GM03348 (cell line): Measurements from ENCODE around the gene DHH.
"Not testable (repeated sequence)": the region's sequence is repeated elsewhere in the genome, so short reads cannot be mapped to it uniquely, and the experiment has no call there.

ENCODE experiments used
- DNase-seq: peaks from one replicate; pipeline ENCODE4 v3.0.0; 2012; ENCODE audit warnings: low spot score

The DHH gene

GRCh38 chr12:49069507-49070346, 24.9 kb downstream of the DHH start, which contains the start of gene RHEBL1:
RHEBL1 (minus strand) TSS chr12:49069979; CDS start chr12:49069785, 194 bp downstream.
- peak; percentile 99 for DNase-seq

DNA sequence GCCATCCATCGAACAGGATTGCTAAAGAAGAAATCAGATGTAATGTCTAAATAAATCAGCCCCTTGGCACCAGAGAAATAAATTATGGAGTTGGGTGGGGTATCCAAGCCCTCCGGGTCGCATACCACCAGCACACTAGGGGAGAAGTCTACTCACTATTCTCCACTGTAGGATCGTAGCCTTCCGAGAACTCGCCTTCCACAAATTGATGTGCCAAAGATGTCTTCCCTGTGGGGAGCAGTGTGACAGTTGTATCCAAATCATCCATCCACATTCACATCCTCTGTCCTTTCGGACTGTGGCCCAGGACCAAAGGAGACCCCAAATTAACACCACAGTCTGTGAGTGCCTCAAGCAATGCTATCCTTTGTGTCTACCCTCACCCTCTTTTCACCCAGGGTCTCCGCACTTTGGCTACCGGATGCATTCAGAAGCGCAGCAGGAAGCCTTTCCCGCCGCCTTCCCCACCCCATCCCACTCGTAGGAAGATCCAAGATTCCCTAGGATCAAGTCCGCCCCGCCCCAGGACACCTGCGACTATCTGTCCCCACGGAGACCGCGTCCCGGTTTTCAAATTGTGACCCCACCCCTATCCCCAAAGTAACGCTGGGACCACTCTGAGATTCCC, 25.6 kb downstream of the DHH start:
- no peak for DNase-seq

- DNase-seq = no peak
Observed at GRCh38 chr12:49066120-49066519, 28.5 kb downstream of the DHH start.

GRCh38 chr12:49064767-49065152, 29.8 kb downstream of the DHH start:
- DNase-seq = no peak

- not testable (repeated sequence) for DNase-seq
Observed at GRCh38 chr12:49061916-49062315, 32.7 kb downstream of the DHH start.

GRCh38 chr12:49061157-49061650, 33.4 kb downstream of the DHH start:
- no peak for DNase-seq

DNA sequence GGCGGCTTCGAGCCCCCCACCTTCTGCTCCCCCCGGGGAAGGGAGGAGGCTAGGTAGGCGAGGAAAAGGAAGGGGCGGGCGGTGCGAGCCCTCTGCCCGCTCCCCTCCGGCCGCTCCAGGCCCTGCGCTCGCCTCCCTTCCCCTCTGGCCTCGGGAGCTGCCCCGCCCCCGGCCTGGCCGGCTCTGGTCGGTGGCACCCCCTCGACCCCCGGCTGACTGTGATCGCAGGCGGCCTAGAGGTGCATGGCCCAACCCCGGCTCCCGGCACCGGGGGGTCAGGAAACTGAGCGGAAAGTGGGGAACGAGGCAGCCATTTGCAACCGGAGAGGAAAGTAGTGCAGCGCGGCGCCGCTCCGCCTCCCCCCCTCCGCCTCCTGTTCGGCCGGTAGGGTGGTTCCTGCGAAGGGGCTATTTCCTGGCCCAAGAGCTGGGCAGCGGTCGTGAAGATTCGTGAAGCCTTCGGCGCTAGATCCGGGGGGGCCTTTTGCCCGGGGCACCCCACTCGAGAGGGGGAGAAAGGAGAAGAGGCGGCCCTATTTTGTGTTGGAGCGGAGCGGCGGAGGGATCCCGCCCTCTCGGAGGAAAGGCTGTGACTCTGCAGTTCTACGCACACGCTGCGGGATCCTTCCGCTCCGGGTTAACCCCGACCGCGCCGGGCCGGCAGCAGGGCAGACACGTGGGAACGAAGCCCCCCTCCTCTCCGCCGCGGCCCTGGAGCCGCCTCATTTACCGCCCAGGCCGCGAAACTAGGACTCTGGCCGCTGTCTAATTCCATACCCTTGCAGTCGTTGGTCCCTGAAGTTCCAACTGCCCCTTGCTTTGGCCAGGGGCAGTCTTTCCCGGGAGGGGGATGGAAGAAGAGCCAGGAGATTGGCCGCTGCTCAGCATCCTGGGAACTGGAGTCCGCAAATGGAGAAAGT, 34.1 kb downstream of the DHH start, which contains the start of gene KMT2D:
KMT2D (minus strand) TSS at position 558 of the 920 bp plus-strand sequence. CDS start 5,470 bp downstream, outside the sequence.
- DNase-seq = peak; percentile 95

DNA sequence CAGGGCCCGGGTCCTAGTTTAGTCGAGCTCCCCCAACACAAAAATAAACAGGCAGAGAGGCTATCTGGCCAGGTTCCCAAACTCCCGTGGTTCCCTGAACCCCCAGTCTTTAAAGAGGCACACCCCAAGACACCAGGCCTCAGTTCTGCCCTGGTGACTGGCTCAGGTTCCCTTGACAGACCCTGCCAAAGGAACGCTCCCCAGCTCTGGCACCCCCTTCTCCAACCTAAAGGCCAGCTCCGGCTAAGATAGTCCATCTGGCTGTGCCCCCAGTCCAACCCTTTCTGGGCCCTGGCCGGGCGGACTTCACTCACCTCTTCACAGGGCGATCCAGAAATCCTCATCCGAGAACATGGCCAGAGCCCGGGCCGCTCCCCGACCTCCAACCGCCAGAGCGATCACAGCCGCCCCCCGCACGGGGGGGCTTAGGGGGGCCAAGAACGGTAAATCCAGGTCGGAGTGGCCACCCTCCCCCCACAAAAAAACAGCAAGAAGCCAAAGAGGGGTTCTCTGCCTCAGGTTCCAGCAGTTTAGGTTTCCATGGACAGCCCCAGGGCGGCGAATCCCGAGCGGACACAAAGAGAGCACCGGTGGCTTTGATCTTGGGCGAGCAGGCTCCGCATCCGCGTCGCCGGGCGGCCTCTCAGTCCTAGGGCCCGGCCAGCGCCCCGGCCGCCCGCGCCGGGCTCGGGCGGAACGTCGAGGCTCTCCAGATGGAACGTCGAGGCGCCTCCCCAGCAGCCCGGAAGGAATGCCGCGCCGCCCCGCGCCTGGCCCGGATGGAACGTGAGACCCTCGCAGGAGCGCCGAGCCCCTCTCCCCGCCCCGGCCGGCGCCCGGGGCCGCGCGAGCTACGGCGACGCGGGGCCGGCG, 35.1 kb downstream of the DHH start:
- peak; percentile 62 for DNase-seq

DNA sequence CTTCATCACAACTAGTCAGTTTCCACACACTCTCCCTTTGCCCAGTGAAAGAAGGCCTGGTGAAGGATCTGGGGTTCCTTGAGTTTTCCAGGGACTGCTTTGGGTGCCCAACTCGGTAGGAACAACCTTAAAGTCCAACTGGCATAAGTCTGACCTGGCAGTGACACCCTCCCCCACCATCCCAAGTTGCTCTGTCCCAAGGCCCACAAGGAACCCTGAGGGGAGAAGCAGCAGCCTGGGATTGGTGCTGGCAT, 35.6 kb downstream of the DHH start:
- no peak for DNase-seq

DNA sequence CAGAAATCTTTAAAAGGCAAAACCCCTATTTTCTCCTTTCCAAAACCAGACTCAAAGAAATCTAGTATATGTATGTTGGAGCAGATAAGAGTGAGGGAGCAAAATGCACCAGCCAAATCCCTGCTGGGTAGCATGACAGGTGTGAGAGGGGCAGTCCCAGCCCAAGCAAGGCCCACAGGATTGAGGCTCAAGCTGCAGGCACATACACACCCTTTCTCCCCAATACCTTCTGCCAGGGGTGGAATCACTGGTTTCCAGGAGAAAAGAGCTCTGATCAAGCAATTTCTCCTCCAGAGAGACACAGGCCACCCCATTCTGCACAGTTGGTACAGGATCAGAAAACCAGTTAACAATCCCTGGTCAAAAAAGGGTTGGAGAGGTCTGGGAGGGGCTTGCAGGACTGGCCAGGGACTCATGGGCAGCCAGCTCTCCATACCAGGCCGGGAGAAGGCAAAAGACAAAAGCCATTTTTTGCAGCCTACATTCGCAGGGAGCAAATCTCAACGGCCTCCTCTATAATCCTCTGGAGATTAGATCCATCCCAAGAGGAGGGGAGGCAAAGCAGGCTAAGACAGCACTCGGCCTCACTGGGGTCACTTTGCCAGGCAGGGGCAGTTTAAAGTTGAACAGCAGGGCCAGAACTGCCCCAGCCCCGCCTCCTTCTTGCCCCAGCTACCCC, 36.1 kb downstream of the DHH start:
- DNase-seq = peak; percentile 43

- no peak for DNase-seq
Observed at GRCh38 chr12:49057888-49058287, 36.7 kb downstream of the DHH start.

DNA sequence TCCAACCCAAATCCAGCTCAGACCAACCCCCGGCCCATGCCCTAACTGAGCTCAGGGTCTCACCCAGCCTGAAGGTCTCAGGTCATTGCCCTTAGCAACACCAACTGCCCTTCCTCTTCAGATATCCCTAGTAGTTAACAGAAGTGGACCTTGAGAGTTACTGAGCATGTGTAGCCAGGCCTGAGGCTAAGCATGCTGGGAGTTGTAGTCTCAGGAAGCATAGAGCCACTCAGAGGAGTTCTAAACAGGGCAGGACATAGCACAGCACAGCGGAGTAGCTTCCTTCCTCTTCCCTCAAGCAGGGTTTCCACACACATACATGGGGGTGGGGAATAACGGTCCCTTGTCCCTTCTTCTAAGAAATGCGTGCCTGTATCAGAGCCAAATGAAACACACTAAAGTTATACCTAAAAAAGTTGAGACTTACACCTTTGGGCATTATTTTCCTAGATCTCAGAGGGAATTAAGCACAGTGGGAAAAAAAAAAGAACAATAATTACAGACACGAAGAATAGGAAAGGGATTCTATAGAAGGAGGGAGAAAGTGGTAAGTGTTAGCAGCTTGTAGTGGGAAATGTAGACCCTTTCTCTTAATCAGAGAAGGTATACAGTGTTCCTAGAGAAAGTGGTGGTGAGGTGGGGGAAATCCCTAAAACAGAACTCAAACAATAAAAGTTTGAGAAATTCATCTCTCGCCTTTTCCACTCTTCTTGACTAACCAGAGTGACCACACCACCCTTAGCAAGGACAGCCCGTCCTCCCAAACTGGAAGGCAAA, 38.4 kb downstream of the DHH start:
- peak; percentile 85 for DNase-seq

DNA sequence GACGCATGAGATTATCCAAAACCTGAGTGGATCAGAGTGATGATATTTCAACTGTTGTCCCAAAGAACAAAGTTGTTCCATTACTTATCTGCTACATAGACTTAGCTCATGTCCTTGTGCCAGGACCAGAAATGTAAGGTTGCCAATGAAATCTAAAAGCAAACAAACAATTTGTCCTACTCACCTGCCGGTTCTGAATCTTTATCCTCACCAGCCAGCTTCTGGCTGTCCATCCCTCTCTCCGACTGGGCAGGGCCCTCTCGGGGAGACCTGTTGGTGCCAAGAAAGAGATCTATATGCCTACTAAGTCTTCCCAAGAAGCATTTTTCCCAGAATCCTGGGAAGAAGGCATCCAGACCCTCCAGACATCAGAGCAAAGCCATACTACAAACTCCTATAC, 39.5 kb downstream of the DHH start:
- no peak for DNase-seq

DNA sequence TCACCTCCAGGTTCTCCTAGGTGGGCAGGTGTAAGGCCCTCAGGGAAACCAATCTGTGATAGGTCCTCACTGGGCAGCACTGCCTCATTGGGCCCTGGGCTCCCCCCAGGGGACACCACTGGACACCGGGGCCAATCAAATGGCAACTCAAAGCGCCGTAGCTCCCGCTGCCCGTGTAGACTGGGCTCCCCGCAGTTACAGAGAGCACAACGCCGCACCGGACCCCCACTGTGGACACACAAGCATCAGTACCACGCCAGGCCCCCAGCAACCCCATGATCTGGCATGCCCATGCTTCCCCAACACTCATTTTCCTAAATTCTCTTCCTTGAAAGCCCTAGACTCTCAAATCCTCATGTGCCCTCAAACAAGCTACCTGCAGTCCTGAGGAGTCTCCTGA, 40.1 kb downstream of the DHH start:
- no peak for DNase-seq

DNA sequence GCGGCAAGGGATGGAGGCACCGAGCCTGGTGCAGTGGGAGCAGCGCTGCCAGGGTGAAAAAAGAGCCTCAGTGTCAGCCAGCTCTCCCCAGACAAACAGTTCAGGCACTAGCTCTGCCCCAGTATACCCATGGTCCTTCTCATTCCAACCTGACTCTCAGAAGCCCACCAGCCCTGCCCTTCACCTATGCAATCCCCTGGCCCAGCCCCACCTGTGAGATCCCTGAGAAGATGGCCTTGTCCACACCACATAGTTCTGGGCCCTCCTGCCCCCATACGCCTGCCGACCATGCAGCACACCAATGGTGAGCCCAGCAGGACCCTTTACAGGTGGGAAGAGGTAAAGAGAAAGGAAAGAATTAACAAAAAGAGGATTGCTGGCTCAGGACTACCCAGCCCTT, 40.5 kb downstream of the DHH start:
- no peak for DNase-seq

DNA sequence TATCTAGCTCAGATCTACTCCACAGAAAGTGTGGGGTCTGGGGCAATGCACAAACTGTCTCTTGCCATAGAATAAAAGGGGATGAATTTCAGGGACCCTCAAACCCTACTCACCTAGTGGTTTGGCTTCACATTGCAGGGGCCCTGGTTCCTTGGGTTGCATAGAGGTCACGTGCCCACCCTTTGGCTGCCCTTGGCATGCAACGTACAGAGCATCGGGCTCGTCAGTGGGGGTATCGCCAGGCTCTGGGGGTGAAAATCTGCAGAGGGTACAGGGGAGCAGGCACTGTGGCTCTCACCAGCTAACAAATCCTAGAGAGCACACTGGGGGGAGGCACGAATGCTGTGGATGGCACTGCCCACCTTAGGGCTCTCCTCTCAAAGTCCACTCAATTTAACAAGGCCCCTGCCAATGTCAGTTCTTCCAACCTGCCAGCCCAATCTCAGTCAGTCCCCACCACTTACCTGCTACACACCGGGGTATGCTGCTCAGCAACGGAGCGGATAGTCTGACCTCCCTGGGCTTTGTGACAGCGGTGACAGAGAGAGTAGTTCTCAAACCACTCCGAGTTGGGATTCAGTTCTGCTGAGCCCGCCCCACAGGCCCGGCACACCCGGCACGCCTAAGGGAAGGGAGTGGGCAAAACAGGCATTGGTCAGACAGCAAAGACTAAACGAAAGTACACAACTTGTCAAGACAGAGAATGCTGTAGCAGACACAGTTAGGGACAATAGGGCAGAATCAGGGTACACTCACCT, 42.0 kb downstream of the DHH start:
- DNase-seq = no peak

DNA sequence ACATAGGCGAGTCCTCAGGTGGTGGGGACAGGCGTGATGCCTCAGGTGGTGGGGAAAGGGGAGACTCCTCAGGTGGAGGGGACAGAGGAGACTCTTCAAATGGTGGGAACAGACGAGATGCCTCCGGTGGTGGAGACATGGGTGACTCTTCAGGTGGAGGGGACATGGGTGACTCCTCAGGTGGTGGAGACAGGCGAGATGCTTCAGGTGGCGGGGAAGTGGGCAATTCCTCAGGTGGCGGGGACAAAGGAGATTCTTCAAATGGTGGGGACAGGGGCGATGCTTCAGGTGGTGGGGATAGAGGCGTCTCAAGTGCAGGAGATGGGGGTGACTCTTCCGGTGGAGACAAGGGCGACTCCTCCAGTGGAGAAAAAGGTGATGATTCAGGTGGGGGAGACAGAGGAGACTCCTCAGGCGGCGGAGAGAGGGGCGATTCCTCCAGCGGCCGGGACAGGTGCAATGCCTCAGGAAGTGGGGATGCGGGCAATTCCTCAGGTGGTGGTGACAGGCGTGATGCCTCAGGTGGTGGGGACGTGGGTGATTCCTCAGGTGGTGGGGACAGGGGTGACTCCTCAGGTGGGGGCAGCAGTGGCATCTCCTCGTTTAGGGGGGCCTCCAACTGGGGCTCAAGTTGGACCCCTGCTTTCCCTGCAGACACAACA, 42.7 kb downstream of the DHH start:
- no peak for DNase-seq

- no peak for DNase-seq
Observed at GRCh38 chr12:49051373-49051764, 43.2 kb downstream of the DHH start.
